ENCODE measurements around the gene PCDHGC4. TPM values are rescaled to one million over a fixed set of nuclear protein-coding genes. Genes with fewer than 3 reads are reported as not detected.

Gene PCDHGC4
- total and polyA plus RNA-seq, 2 of the 8 experiments (the other 6 are each of a cell fraction or from before 2014, with no cell fraction given): 2.1 to 2.4 TPM

DNA sequence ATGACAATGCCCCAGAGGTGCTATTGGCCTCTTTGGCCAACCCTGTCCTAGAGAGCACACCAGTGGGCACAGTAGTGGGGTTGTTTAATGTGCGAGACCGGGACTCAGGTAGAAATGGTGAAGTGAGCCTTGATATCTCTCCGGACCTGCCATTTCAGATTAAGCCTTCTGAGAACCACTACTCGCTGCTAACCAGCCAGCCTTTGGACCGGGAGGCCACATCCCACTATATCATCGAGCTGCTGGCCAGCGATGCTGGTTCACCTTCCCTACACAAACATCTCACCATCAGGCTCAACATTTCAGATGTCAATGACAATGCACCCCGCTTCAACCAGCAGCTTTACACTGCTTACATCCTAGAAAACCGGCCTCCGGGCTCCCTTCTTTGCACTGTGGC is 5.4 kb downstream of the PCDHGC4 start:
- H4K5ac ChIP-seq (ENCODE audit: insufficient read length, low read depth, low read length): no peak overlapping the region
- H2AFZ ChIP-seq (ENCODE audit: low read length): no peak overlapping the region
- H3K14ac ChIP-seq (ENCODE audit: insufficient read length): no peak overlapping the region
- H3K23ac ChIP-seq (ENCODE audit: insufficient read length): no peak overlapping the region
- FAIRE-seq: no peak
- no peak overlapping the region for H3K4ac ChIP-seq (replicated peaks; ENCODE audit: insufficient read length, low read depth, low read length)
- POLR2A ChIA-PET (ENCODE audit: partially characterized antibody): interaction anchor here (1.3 kb wide), 1 partner anchor 35 kb away, joined by 3 read pairs; no protein-coding TSS in a partner anchor
- no peak overlapping the region for H2BK20ac ChIP-seq (ENCODE audit: low read length)
- H3K56ac ChIP-seq (replicated peaks; ENCODE audit: insufficient read length, low read depth, low read length): no peak overlapping the region
- no peak overlapping the region for H4K91ac ChIP-seq (replicated peaks; ENCODE audit: insufficient read length, low read length)
- CTCF ChIA-PET (ENCODE audit: partially characterized antibody): interaction anchor here (2.2 to 50.9 kb wide), 4 partner anchors 13 to 245 kb away, joined by 7 to 1236 read pairs (median 232); partner anchors contain the start of genes PCDHB15, PCDHGA10, PCDHGA11 and PCDHGA9
- H2BK12ac ChIP-seq (ENCODE audit: low read depth, low read length): no peak overlapping the region
- no peak overlapping the region for H2BK120ac ChIP-seq (replicated peaks; ENCODE audit: low read depth, low read length)
- H3K9me3 ChIP-seq (ENCODE audit: insufficient read depth in 2 of 2, low read depth in 1 of 2, low read length in 1 of 2): no peaks in the 10 kb centered on the region
- H3K4me1 ChIP-seq (replicated peaks in 1 of 4; ENCODE audit: control insufficient read depth in 3 of 4, insufficient read depth in 4 of 4, low read length in 3 of 4): peaks cover 0 to 31% (median 22%) of the 10 kb centered on the region in 4 experiments; a peak in 6 of 7 replicates
- H3K36me3 ChIP-seq (ENCODE audit: control insufficient read depth in 2 of 4, insufficient read depth in 4 of 4, low read length in 3 of 4): no peaks in the 10 kb centered on the region
- no peak overlapping the region for H2BK15ac ChIP-seq (ENCODE audit: low read length)
- 88% methylated on average over 10 of the region's 10 CpGs; no CpG with 5 or more reads in 1 of the 2 experiments for WGBS, 2 experiments (ENCODE audit: extremely low coverage in 1 of 2, insufficient coverage in 1 of 2, insufficient read length in 1 of 2, insufficient replicate concordance in 2 of 2, low coverage in 1 of 2, low lambda C conversion rate in 2 of 2, missing lambda C conversion rate in 1 of 2)
- no peak overlapping the region for H3K27ac ChIP-seq (ENCODE audit: low read depth, low read length)
- H3K4me3 ChIP-seq (ENCODE audit: extremely low read depth in 1 of 4, insufficient read depth in 2 of 4, low read depth in 3 of 4, low read length in 4 of 4): no peak overlapping the region
- H2BK5ac ChIP-seq (ENCODE audit: low read depth, low read length): no peak overlapping the region
- no peak overlapping the region; a peak in 1 of 4 replicates for H3K4me2 ChIP-seq (ENCODE audit: insufficient read depth in 1 of 2, low read depth in 2 of 2, low read length in 2 of 2)
- peaks cover 0 to 3% of the 10 kb centered on the region in 2 experiments; a peak in 1 of 4 replicates for H3K79me2 ChIP-seq (ENCODE audit: control insufficient read depth in 1 of 2, insufficient read depth in 2 of 2, low read length in 2 of 2)
- no peak overlapping the region for H2AK5ac ChIP-seq (ENCODE audit: low read depth, low read length)
- peaks cover 21% of the 10 kb centered on the region for H3K23me2 ChIP-seq (ENCODE audit: low read depth, low read length)
- H4K20me1 ChIP-seq (replicated peaks in 1 of 2; ENCODE audit: control insufficient read depth in 1 of 2, insufficient read depth in 2 of 2, low read length in 2 of 2): peaks cover 12 to 22% of the 10 kb centered on the region in 2 experiments
- H3K9ac ChIP-seq (replicated peaks in 1 of 4; ENCODE audit: extremely low read depth in 1 of 4, low read depth in 3 of 4, low read length in 3 of 4): no peak overlapping the region
- H3K27me3 ChIP-seq (replicated peaks in 1 of 4; ENCODE audit: control insufficient read depth in 3 of 4, extremely low read depth in 1 of 4, insufficient read depth in 3 of 4, low read length in 3 of 4): peaks cover 20 to 56% (median 49%) of the 10 kb centered on the region in 4 experiments
- no peak overlapping the region for H3K18ac ChIP-seq (ENCODE audit: extremely low read depth, low read length)
- DNase-seq (ENCODE audit: low read depth in 1 of 2, low spot score in 2 of 2): no peak
- H3K79me1 ChIP-seq (ENCODE audit: low read depth, low read length): no peaks in the 10 kb centered on the region; the same call in 1 of the 2 replicates
- H4K8ac ChIP-seq (ENCODE audit: extremely low read depth, insufficient read depth, low read length): no peak overlapping the region
- TF ChIP-seq NANOG (IDR thresholded peaks at IDR 0.05; ENCODE audit: insufficient read depth, low read depth, low read length, poor library complexity, severe bottlenecking) (no peak), GTF2F1 (IDR thresholded peaks at IDR 0.05; ENCODE audit: borderline replicate concordance, low read depth, low read length) (no peak), SAP30 (IDR thresholded peaks at IDR 0.05; ENCODE audit: insufficient read depth, insufficient replicate concordance, low read length) (no peak), SIN3A (conservative IDR thresholded peaks at IDR 0.05 in 1 of 2, IDR thresholded peaks at IDR 0.05 in 1 of 2; ENCODE audit: low read depth in 1 of 2, low read length in 2 of 2) (no peak), HDAC6 (IDR thresholded peaks at IDR 0.05; ENCODE audit: low read depth, low read length) (no peak), SP1 (IDR thresholded peaks at IDR 0.05; ENCODE audit: low read depth, low read length) (no peak), TBP (IDR thresholded peaks at IDR 0.05; ENCODE audit: low read depth, low read length) (no peak), KDM1A (IDR thresholded peaks at IDR 0.05; ENCODE audit: borderline replicate concordance, low read length) (no peak), CHD2 (IDR thresholded peaks at IDR 0.05; ENCODE audit: low read length) (no peak), RBBP5 (IDR thresholded peaks at IDR 0.05; ENCODE audit: borderline replicate concordance, low read depth, low read length) (no peak), TCF12 (IDR thresholded peaks at IDR 0.05; ENCODE audit: low read depth, low read length) (no peak)
